ENCODE measurements around the gene FRAS1.

DNA sequence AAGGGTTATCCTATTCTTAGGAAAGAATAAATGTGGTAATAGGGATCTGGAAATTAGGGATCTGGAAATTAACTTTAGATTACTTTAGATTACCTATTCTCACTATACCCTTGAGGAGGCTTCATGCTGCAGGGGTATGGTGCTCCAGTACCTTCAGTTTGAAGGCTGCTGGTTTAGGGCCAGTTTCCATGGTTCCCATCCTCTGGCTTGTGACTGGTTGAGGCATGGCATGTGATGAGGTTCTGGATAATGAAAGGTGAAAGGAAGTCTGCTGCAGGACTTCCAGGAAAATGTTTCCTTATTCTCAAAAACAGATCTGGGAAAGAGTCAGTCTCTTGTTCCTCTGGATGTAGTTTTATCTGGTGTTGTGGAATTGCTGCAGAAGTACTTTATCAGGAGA is 25.9 kb downstream of the FRAS1 start:
- TF ChIP-seq, protein P1, sequence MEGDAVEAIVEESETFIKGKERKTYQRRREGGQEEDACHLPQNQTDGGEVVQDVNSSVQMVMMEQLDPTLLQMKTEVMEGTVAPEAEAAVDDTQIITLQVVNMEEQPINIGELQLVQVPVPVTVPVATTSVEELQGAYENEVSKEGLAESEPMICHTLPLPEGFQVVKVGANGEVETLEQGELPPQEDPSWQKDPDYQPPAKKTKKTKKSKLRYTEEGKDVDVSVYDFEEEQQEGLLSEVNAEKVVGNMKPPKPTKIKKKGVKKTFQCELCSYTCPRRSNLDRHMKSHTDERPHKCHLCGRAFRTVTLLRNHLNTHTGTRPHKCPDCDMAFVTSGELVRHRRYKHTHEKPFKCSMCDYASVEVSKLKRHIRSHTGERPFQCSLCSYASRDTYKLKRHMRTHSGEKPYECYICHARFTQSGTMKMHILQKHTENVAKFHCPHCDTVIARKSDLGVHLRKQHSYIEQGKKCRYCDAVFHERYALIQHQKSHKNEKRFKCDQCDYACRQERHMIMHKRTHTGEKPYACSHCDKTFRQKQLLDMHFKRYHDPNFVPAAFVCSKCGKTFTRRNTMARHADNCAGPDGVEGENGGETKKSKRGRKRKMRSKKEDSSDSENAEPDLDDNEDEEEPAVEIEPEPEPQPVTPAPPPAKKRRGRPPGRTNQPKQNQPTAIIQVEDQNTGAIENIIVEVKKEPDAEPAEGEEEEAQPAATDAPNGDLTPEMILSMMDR (IDR thresholded peaks at IDR 0.05; ENCODE audit: extremely low read depth in 1 of 2, insufficient read depth in 1 of 2, low read depth in 1 of 2, low read length in 2 of 2): no peak
- no peak for TF ChIP-seq POLR2AphosphoS5 (IDR thresholded peaks at IDR 0.05; ENCODE audit: insufficient read depth, low read depth, low read length)

Measured in endothelial cell of umbilical vein (primary cell).